SK-N-SH (cell line): ENCODE data around the gene TMEM196. TPM values are rescaled to one million over a fixed set of nuclear protein-coding genes. Genes with fewer than 3 reads are reported as not detected.

Source experiments
- CTCF ChIA-PET: fragments of 300-600, 350-600 bp; formaldehyde crosslinking; extraction: SDS; loops from one replicate; lab custom pipeline; 2021; lab: Yijun Ruan, JAX
- POLR2A ChIA-PET: fragments of 350-600 bp; sonication (Branson Sonifier 250); formaldehyde crosslinking; extraction: SDS; loops from one replicate; lab custom pipeline; 2020; ENCODE audit warnings: antibody characterized with exemption, inconsistent platforms; lab: Yijun Ruan, JAX
- DNase-seq: peaks from one replicate; pipeline ENCODE4 v3.0.0; 2012
- H2AFZ ChIP-seq: fragments of 200-600 bp; sonication (generic); 2 replicates; pipeline ENCODE4 v1.8.1; 2016; ENCODE audit warnings: antibody characterized with exemption, mild to moderate bottlenecking, low read depth
- H3F3A ChIP-seq: fragments of 200-600 bp; sonication (generic); replicated peaks from 2 replicates; pipeline ENCODE3; 2016; ENCODE audit warnings: antibody characterized with exemption, mild to moderate bottlenecking; ENCODE audit not compliant: insufficient read depth
- H3K27ac ChIP-seq, 2 experiments: fragments of 200-500 bp in 1 of 2; fragments of 200-600 bp in 1 of 2; sonication (Bioruptor generic) in 1 of 2; sonication (generic), shearing (Covaris generic) in 1 of 2; 2 replicates each; pipeline versions ENCODE4 v1.5.1 to v1.6.1; 2014 to 2016; ENCODE audit warnings: low read depth in 2 of 2, inconsistent platforms in 1 of 2, low read length in 1 of 2, mild to moderate bottlenecking in 1 of 2, mixed read lengths in 1 of 2
- H3K27me3 ChIP-seq: fragments of 200-600 bp; sonication (generic), shearing (Covaris generic); 2 replicates; pipeline ENCODE4 v1.6.1; 2016; ENCODE audit warnings: mixed run types; ENCODE audit not compliant: insufficient read depth
- H3K36me3 ChIP-seq, 2 experiments: fragments of 200-500 bp in 1 of 2; fragments of 200-600 bp in 1 of 2; sonication (Bioruptor generic) in 1 of 2; sonication (generic) in 1 of 2; replicated peaks in 1 of 2; 2 replicates each; pipeline versions ENCODE3 to v1.5.1; 2014 to 2016; ENCODE audit warnings: low read length in 1 of 2, mild to moderate bottlenecking in 1 of 2; ENCODE audit not compliant: insufficient read depth in 2 of 2, control insufficient read depth in 1 of 2
- H3K4me1 ChIP-seq, 2 experiments: fragments of 200-500 bp in 1 of 2; fragments of 200-600 bp in 1 of 2; sonication (Bioruptor generic) in 1 of 2; sonication (generic), shearing (Covaris generic) in 1 of 2; 2 replicates each; pipeline versions ENCODE4 v1.5.1 to v1.6.1; 2014 to 2016; ENCODE audit warnings: low read depth in 1 of 2, low read length in 1 of 2, mixed run types in 1 of 2; ENCODE audit not compliant: insufficient read depth in 2 of 2, control insufficient read depth in 1 of 2
- H3K4me2 ChIP-seq: fragments of 200-600 bp; sonication (generic), shearing (Covaris generic); 2 replicates; pipeline ENCODE4 v1.6.1; 2017; ENCODE audit warnings: mixed run types
- H3K4me3 ChIP-seq, 2 experiments: fragments of 200-500 bp in 1 of 2; fragments of 200-600 bp in 1 of 2; sonication (Bioruptor generic) in 1 of 2; sonication (generic), shearing (Covaris generic) in 1 of 2; 2 replicates each; pipeline versions ENCODE4 v1.5.1 to v1.8.1; 2014 to 2016; ENCODE audit warnings: low read depth in 2 of 2, inconsistent platforms in 1 of 2, low read length in 1 of 2, mild to moderate bottlenecking in 1 of 2, mixed read lengths in 1 of 2, moderate library complexity in 1 of 2
- H3K79me2 ChIP-seq: fragments of 200-600 bp; sonication (generic); 2 replicates; pipeline ENCODE4 v1.8.1; 2017; ENCODE audit warnings: mild to moderate bottlenecking; ENCODE audit not compliant: insufficient read depth
- H3K9ac ChIP-seq: fragments of 200-600 bp; sonication (generic); 2 replicates; pipeline ENCODE4 v1.6.1; 2017; ENCODE audit warnings: mixed run types
- H3K9me2 ChIP-seq: fragments of 200-600 bp; sonication (generic); 2 replicates; pipeline ENCODE4 v1.6.1; 2017; ENCODE audit warnings: mixed run types
- H3K9me3 ChIP-seq: fragments of 200-600 bp; sonication (generic); 2 replicates; pipeline ENCODE4 v1.6.1; 2017; ENCODE audit warnings: mixed run types, mild to moderate bottlenecking, moderate library complexity
- H4K20me1 ChIP-seq: fragments of 200-600 bp; sonication (generic); 2 replicates; pipeline ENCODE4 v1.6.1; 2017; ENCODE audit warnings: mild to moderate bottlenecking, mixed run types; ENCODE audit not compliant: insufficient read depth
- CHD2 ChIP-seq: fragments of 150-350 bp; IDR thresholded peaks from 2 replicates; pipeline ENCODE4 v1.6.1; 2018; ENCODE audit warnings: low read length; ENCODE audit not compliant: partially characterized antibody
- CTCF ChIP-seq: fragments of 200-600 bp; sonication (generic); IDR thresholded peaks from 2 replicates; pipeline ENCODE4 v1.6.1; 2017; ENCODE audit warnings: antibody characterized with exemption, mild to moderate bottlenecking, moderate library complexity
- ELF1 ChIP-seq: IDR thresholded peaks from 2 replicates; pipeline ENCODE4 v1.4.0; 2012
- EP300 ChIP-seq, 2 experiments: IDR thresholded peaks; 2 replicates each; pipeline versions ENCODE4 v1.4.0 to v1.6.1; 2012; ENCODE audit warnings: borderline replicate concordance in 1 of 2, low read depth in 1 of 2, low read length in 1 of 2
- EZH2phosphoT487 ChIP-seq: fragments of 200-600 bp; sonication (generic); IDR thresholded peaks from 2 replicates; pipeline ENCODE4 v1.6.1; 2017; ENCODE audit warnings: low read depth, mixed run types, mild to moderate bottlenecking, antibody characterized with exemption, moderate library complexity, borderline replicate concordance
- FOSL2 ChIP-seq: IDR thresholded peaks from 2 replicates; pipeline ENCODE4 v1.4.0; 2012; ENCODE audit warnings: low read depth, mild to moderate bottlenecking, moderate library complexity, borderline replicate concordance
- FOXJ3 ChIP-seq: sonication (generic); formaldehyde crosslinking; IDR thresholded peaks from 2 replicates; pipeline ENCODE4 v1.5.1; 2020; ENCODE audit warnings: mild to moderate bottlenecking, missing genetic modification reagents
- FOXM1 ChIP-seq: IDR thresholded peaks from 2 replicates; pipeline ENCODE4 v1.4.0; 2012; ENCODE audit warnings: low read depth, mild to moderate bottlenecking
- GABPA ChIP-seq: IDR thresholded peaks from 2 replicates; pipeline ENCODE4 v1.4.0; 2012; ENCODE audit warnings: low read depth, mild to moderate bottlenecking
- IRF3 ChIP-seq: fragments of 150-350 bp; IDR thresholded peaks from 2 replicates; pipeline ENCODE4 v1.6.1; 2016; ENCODE audit warnings: mild to moderate bottlenecking, low read depth, low read length
- POLR2AphosphoS5 ChIP-seq: IDR thresholded peaks from 2 replicates; pipeline ENCODE4 v1.6.1; 2012; ENCODE audit warnings: low read depth, low read length
- RAD21 ChIP-seq: IDR thresholded peaks from 2 replicates; pipeline ENCODE4 v1.6.1; 2012; ENCODE audit warnings: mild to moderate bottlenecking, low read length
- RCOR1 ChIP-seq: fragments of 150-350 bp; IDR thresholded peaks from 2 replicates; pipeline ENCODE4 v1.6.1; 2017; ENCODE audit warnings: antibody characterized with exemption, low read length
- RFX5 ChIP-seq: IDR thresholded peaks from 2 replicates; pipeline ENCODE4 v1.6.1; 2012; ENCODE audit warnings: mild to moderate bottlenecking, improper control_type of control experiment, low read length
- RXRA ChIP-seq: IDR thresholded peaks from 2 replicates; pipeline ENCODE4 v1.4.0; 2012; ENCODE audit warnings: low read depth, mild to moderate bottlenecking, borderline replicate concordance
- SIN3A ChIP-seq: IDR thresholded peaks from 2 replicates; pipeline ENCODE4 v1.6.1; 2012; ENCODE audit warnings: low read depth, mild to moderate bottlenecking, low read length, moderate library complexity, borderline replicate concordance
- WGBS: methylation state at CpG from one replicate; pipeline ENCODE4 v1.1.6; 2017; ENCODE audit warnings: low lambda C conversion rate; 5-methylcytosine and 5-hydroxymethylcytosine counted together
- polyA plus RNA-seq, 3 experiments: library from polyadenylated mRNA; depleted of rRNA; stranded (reverse); fragments of >200 nt; gene quantifications; 2 replicates each; pipeline ENCODE4 v1.2.3, GENCODE V29; 2012

The TMEM196 gene
- polyA plus RNA-seq, 1 of the 3 experiments (the other 2 are of a cell fraction) = not detected

- TF ChIP-seq CTCF (no peak), RFX5 (no peak), RXRA (no peak)
Observed at GRCh38 chr7:19772306-19772705, 1.1 kb downstream of the TMEM196 start (continued).

GRCh38 chr7:19762631-19763030 is 10.8 kb downstream of the TMEM196 start:
- no peak for DNase-seq
- 57% methylated on average over 3 of the region's 3 CpGs for WGBS

More at GRCh38 chr7:19762631-19763030, 10.8 kb downstream of the TMEM196 start:
- POLR2A ChIA-PET = no interaction called here
- TF ChIP-seq GABPA (no peak), POLR2AphosphoS5 (no peak), RAD21 (no peak), SIN3A (no peak), FOXJ3 (CRISPR knock-in tag) (no peak), EZH2phosphoT487 (no peak), EP300 (IDR thresholded peaks at IDR 0.05; ENCODE audit: borderline replicate concordance in 1 of 2, low read depth in 1 of 2, low read length in 1 of 2) (no peak), ELF1 (no peak), FOXM1 (no peak), FOSL2 (no peak), CHD2 (no peak), CTCF (no peak), IRF3 (no peak), RCOR1 (no peak), RFX5 (no peak)
- Histone ChIP-seq H2AFZ (no peak overlapping the region), H3K9me2 (no peaks in the 10 kb centered on the region), H3K79me2 (no peaks in the 10 kb centered on the region), H3K27ac (no peak overlapping the region), H3K36me3 (no peaks in the 10 kb centered on the region), H3K4me3 (no peak overlapping the region), H3K9ac (no peak overlapping the region), H3K9me3 (no peaks in the 10 kb centered on the region), H3K27me3 (peaks cover 4% of the 10 kb centered on the region; the same call in 1 of the 2 replicates), H4K20me1 (no peaks in the 10 kb centered on the region), H3F3A (no peaks in the 10 kb centered on the region), H3K4me2 (no peak overlapping the region), H3K4me1 (no peaks in the 10 kb centered on the region; a peak in 1 of 4 replicates)
- CTCF ChIA-PET = interaction anchor here (1.4 to 2.5 kb wide), 2 partner anchors 9 to 15 kb away, joined by 4 to 12 read pairs; no protein-coding TSS in a partner anchor
